ENCODE results near the gene TAB2. TPM values are rescaled to one million over a fixed set of nuclear protein-coding genes. Genes with fewer than 3 reads are reported as not detected.

TAB2 gene
- total RNA-seq (100 to 1,000 TPM; 121 to 123 TPM), total RNA-seq (71.2 to 636 (median 213) reads per million in 172 experiments)
- polyA plus RNA-seq (2013, experiment 1 of 2), result 119 TPM
- 148 TPM for polyA plus RNA-seq (2013, experiment 2 of 2)

- ATAC-seq (ENCODE audit: poor library complexity), result peak; percentile 32
- Histone ChIP-seq H3K4me1 (ENCODE audit: insufficient read depth, low read length) (peaks cover 10% of the 10 kb centered on the region), H3K9me3 (ENCODE audit: control insufficient read depth in 1 of 2, insufficient read depth in 1 of 2, low read length in 2 of 2) (no peaks in the 10 kb centered on the region), H3K4me3 (ENCODE audit: low read length) (peak within 1 kb of the TSS; percentile 73), H3K27me3 (ENCODE audit: control insufficient read depth in 1 of 2, insufficient read depth in 2 of 2, low read length in 2 of 2) (no peaks in the 10 kb centered on the region), H3K27ac (ENCODE audit: low read depth in 1 of 2, low read length in 2 of 2) (peak within 1 kb of the TSS; percentile 77 to 95), H3K36me3 (ENCODE audit: insufficient read depth, low read length) (no peaks in the 10 kb centered on the region)
- CTCF ChIA-PET, result interaction anchor here (1.4 to 1.7 kb wide), 3 partner anchors 83 to 167 kb away, joined by 3 to 4 read pairs (median 4); partner anchors contain the start of gene ZC3H12D
- peak within 1 kb of the TSS; percentile 86 for H3K27ac Mint-ChIP-seq
- H3K4me3 Mint-ChIP-seq, result peak within 1 kb of the TSS; percentile 95
- DNase-seq, result peak; percentile 43 to 82 (median 63)
- TF ChIP-seq CTCF (IDR thresholded peaks at IDR 0.05), result no peak
- H3K4me1 Mint-ChIP-seq (ENCODE audit: low read depth), result peaks cover 58% of the 10 kb centered on the region
- H3K36me3 Mint-ChIP-seq (ENCODE audit: low read depth), result peaks cover 14% of the 10 kb centered on the region
- intact Hi-C loops (cut with DNase I, micrococcal nuclease), result loop anchor here (1.0 to 10.0 kb wide), 8 partner anchors 49 to 235 kb away; no protein-coding TSS in a partner anchor
- no peaks in the 10 kb centered on the region for H3K9me3 Mint-ChIP-seq
- no peaks in the 10 kb centered on the region for H3K27me3 Mint-ChIP-seq
- POLR2A ChIA-PET, result interaction anchor here (0.5 to 2.4 kb wide), 22 partner anchors 10 to 400 kb away, joined by 3 to 16 read pairs (median 4); partner anchors contain the start of gene LATS1
Observed at GRCh38 chr6:149317644-149318571, at the start of gene TAB2. TAB2 (plus strand) TSS chr6:149317712; CDS start chr6:149369998, 52,286 bp downstream.

GRCh38 chr6:149268146-149268545 is 49.4 kb upstream of the TAB2 start:
- Mint-ChIP-seq H3K36me3 (ENCODE audit: low read depth) (no peaks in the 10 kb centered on the region), H3K4me3 (no peak overlapping the region), H3K9me3 (no peaks in the 10 kb centered on the region), H3K27ac (no peak overlapping the region), H3K27me3 (no peaks in the 10 kb centered on the region), H3K4me1 (ENCODE audit: low read depth) (peaks cover 48% of the 10 kb centered on the region)
- peaks cover 47% of the 10 kb centered on the region for H3K4me1 ChIP-seq (ENCODE audit: insufficient read depth, low read length)
- H3K9me3 ChIP-seq (ENCODE audit: control insufficient read depth in 1 of 2, insufficient read depth in 1 of 2, low read length in 2 of 2), result no peaks in the 10 kb centered on the region
- no peak overlapping the region for H3K27ac ChIP-seq (ENCODE audit: low read depth in 1 of 2, low read length in 2 of 2)
- no peak for DNase-seq
- H3K36me3 ChIP-seq (ENCODE audit: insufficient read depth, low read length), result no peaks in the 10 kb centered on the region
- no peak for TF ChIP-seq CTCF (IDR thresholded peaks at IDR 0.05)
- POLR2A ChIA-PET, result no interaction called here
- CTCF ChIA-PET, result no interaction called here
- intact Hi-C loops (cut with DNase I, micrococcal nuclease), result loop anchor here in 1 of 2 experiments (5.0 kb wide), 1 partner anchor 49 kb away; the partner anchor contains the start of gene TAB2
- no peaks in the 10 kb centered on the region for H3K27me3 ChIP-seq (ENCODE audit: control insufficient read depth in 1 of 2, insufficient read depth in 2 of 2, low read length in 2 of 2)
- H3K4me3 ChIP-seq (ENCODE audit: low read length), result no peak overlapping the region
- no peak for ATAC-seq (ENCODE audit: poor library complexity)

- no peak overlapping the region for H3K4me3 Mint-ChIP-seq
- ChIA-PET POLR2A (no interaction called here), CTCF (no interaction called here)
- intact Hi-C loops (cut with DNase I, micrococcal nuclease), result loop anchor here in 1 of 2 experiments (5.0 kb wide), 1 partner anchor 49 kb away; the partner anchor contains the start of gene TAB2
- H3K4me1 ChIP-seq (ENCODE audit: insufficient read depth, low read length), result peaks cover 49% of the 10 kb centered on the region
- no peaks in the 10 kb centered on the region for H3K9me3 Mint-ChIP-seq
- H3K4me1 Mint-ChIP-seq (ENCODE audit: low read depth), result peaks cover 51% of the 10 kb centered on the region
- H3K9me3 ChIP-seq (ENCODE audit: control insufficient read depth in 1 of 2, insufficient read depth in 1 of 2, low read length in 2 of 2), result no peaks in the 10 kb centered on the region
- no peaks in the 10 kb centered on the region for H3K27me3 Mint-ChIP-seq
- H3K27ac ChIP-seq (ENCODE audit: low read depth in 1 of 2, low read length in 2 of 2), result no peak overlapping the region
- no peak overlapping the region for H3K27ac Mint-ChIP-seq
- no peaks in the 10 kb centered on the region for H3K36me3 ChIP-seq (ENCODE audit: insufficient read depth, low read length)
- no peak for DNase-seq
- no peak for ATAC-seq (ENCODE audit: poor library complexity)
- H3K36me3 Mint-ChIP-seq (ENCODE audit: low read depth), result no peaks in the 10 kb centered on the region
- H3K27me3 ChIP-seq (ENCODE audit: control insufficient read depth in 1 of 2, insufficient read depth in 2 of 2, low read length in 2 of 2), result no peaks in the 10 kb centered on the region
- no peak for TF ChIP-seq CTCF (IDR thresholded peaks at IDR 0.05)
- H3K4me3 ChIP-seq (ENCODE audit: low read length), result no peak overlapping the region
Observed at GRCh38 chr6:149268768-149269167, 48.7 kb upstream of the TAB2 start.

All from CD4-positive, alpha-beta T cell (primary cell).